ENCODE results near the gene SAG.
"Not testable (repeated sequence)": the region's sequence is repeated elsewhere in the genome, so short reads cannot be mapped to it uniquely, and the experiment has no call there.

SAG gene

GRCh38 chr2:233326500-233326899, 18.9 kb downstream of the SAG start:
- no peak overlapping the region for H3K27ac ChIP-seq
- DNase-seq (ENCODE audit: low read depth, low spot score), result no peak

GRCh38 chr2:233328922-233329321, 21.3 kb downstream of the SAG start:
- no peak overlapping the region for H3K27ac ChIP-seq

GRCh38 chr2:233329489-233330135, 22.0 kb downstream of the SAG start:
- no peak overlapping the region for H3K27ac ChIP-seq
- DNase-seq (ENCODE audit: low read depth, low spot score), result no peak

More at GRCh38 chr2:233328922-233329321, 21.3 kb downstream of the SAG start:
- no peak for DNase-seq (ENCODE audit: low read depth, low spot score)

- DNase-seq (ENCODE audit: low read depth, low spot score), result no peak
- no peak overlapping the region for H3K27ac ChIP-seq
These were observed 23.9 kb downstream of the SAG start for GRCh38 chr2:233331536-233331935.

GRCh38 chr2:233332125-233332524, 24.5 kb downstream of the SAG start:
- no peak overlapping the region for H3K27ac ChIP-seq
- DNase-seq (ENCODE audit: low read depth, low spot score), result no peak

- H3K27ac ChIP-seq, result no peak overlapping the region
- no peak for DNase-seq (ENCODE audit: low read depth, low spot score)
These were observed 27.3 kb downstream of the SAG start for GRCh38 chr2:233334915-233335314.

- not testable (repeated sequence) for DNase-seq (ENCODE audit: low read depth, low spot score); H3K27ac ChIP-seq
These were observed 28.5 kb downstream of the SAG start for GRCh38 chr2:233336091-233336490.

GRCh38 chr2:233336541-233336940, 28.9 kb downstream of the SAG start:
- no peak for DNase-seq (ENCODE audit: low read depth, low spot score)
- no peak overlapping the region for H3K27ac ChIP-seq

GRCh38 chr2:233338046-233338445, 30.4 kb downstream of the SAG start:
- no peak overlapping the region for H3K27ac ChIP-seq
- DNase-seq (ENCODE audit: low read depth, low spot score), result no peak

GRCh38 chr2:233338812-233339368, 31.3 kb downstream of the SAG start:
- DNase-seq (ENCODE audit: low read depth, low spot score), result no peak

GRCh38 chr2:233339427-233339826, 31.8 kb downstream of the SAG start:
- DNase-seq (ENCODE audit: low read depth, low spot score), result no peak
- no peak overlapping the region for H3K27ac ChIP-seq

More at GRCh38 chr2:233338812-233339368, 31.3 kb downstream of the SAG start:
- no peak overlapping the region for H3K27ac ChIP-seq

- no peak for DNase-seq (ENCODE audit: low read depth, low spot score)
- no peak overlapping the region for H3K27ac ChIP-seq
These were observed 33.7 kb downstream of the SAG start for GRCh38 chr2:233341296-233341695.

- H3K27ac ChIP-seq, result no peak overlapping the region
- no peak for DNase-seq (ENCODE audit: low read depth, low spot score)
These were observed 34.7 kb downstream of the SAG start for GRCh38 chr2:233342301-233342700.

- no peak for DNase-seq (ENCODE audit: low read depth, low spot score)
- H3K27ac ChIP-seq, result no peak overlapping the region
These were observed 35.6 kb downstream of the SAG start for GRCh38 chr2:233343171-233343705.

- no peak overlapping the region for H3K27ac ChIP-seq
- no peak for DNase-seq (ENCODE audit: low read depth, low spot score)
These were observed 38.8 kb downstream of the SAG start for GRCh38 chr2:233346376-233346775.

- H3K27ac ChIP-seq, result no peak overlapping the region
These were observed 39.3 kb downstream of the SAG start for GRCh38 chr2:233346930-233347329.

GRCh38 chr2:233349005-233349998, 41.7 kb downstream of the SAG start:
- DNase-seq (ENCODE audit: low read depth, low spot score), result no peak
- H3K27ac ChIP-seq, result no peak overlapping the region

More at GRCh38 chr2:233346930-233347329, 39.3 kb downstream of the SAG start:
- DNase-seq (ENCODE audit: low read depth, low spot score), result no peak

GRCh38 chr2:233350708-233351107, 43.1 kb downstream of the SAG start:
- no peak overlapping the region for H3K27ac ChIP-seq
- DNase-seq (ENCODE audit: low read depth, low spot score), result peak; percentile 75

GRCh38 chr2:233351423-233351822, 43.8 kb downstream of the SAG start:
- DNase-seq (ENCODE audit: low read depth, low spot score), result no peak
- H3K27ac ChIP-seq, result no peak overlapping the region

- no peak for DNase-seq (ENCODE audit: low read depth, low spot score)
- H3K27ac ChIP-seq, result no peak overlapping the region
These were observed 44.7 kb downstream of the SAG start for GRCh38 chr2:233352141-233352842.

All from epithelial cell of prostate (primary cell).